ENCODE data around the gene SIX5.

GRCh38 chr19:45768655-45768983, 433 bp downstream of the SIX5 start:
- TF ChIP-seq POLR2A (IDR thresholded peaks at IDR 0.05; ENCODE audit: low read length) (no peak), GATA1 (IDR thresholded peaks at IDR 0.05; ENCODE audit: low read depth, low read length) (no peak)

All from erythroblast (primary cell).